Measurements from ENCODE around the gene SCAMP2.
A peak's percentile ranks its signal among the peaks of the same experiment; 100 is the strongest.
"Not testable (repeated sequence)": the region's sequence is repeated elsewhere in the genome, so short reads cannot be mapped to it uniquely, and the experiment has no call there.

SCAMP2 gene

GRCh38 chr15:74889883-74890664 lies 16.9 kb upstream of the SCAMP2 start, which contains the start of gene MPI:
MPI (plus strand) TSS chr15:74890042; CDS start chr15:74890074, 32 bp downstream.
- peak; percentile 60 for DNase-seq

GRCh38 chr15:74889390-74889882 lies 16.3 kb upstream of the SCAMP2 start:
- no peak for DNase-seq

- DNase-seq = no peak
Measured at GRCh38 chr15:74888716-74889115, 15.6 kb upstream of the SCAMP2 start.

GRCh38 chr15:74887537-74888193 lies 14.5 kb upstream of the SCAMP2 start:
- DNase-seq = not testable (repeated sequence)

- no peak for DNase-seq
Measured at GRCh38 chr15:74885461-74885860, 12.3 kb upstream of the SCAMP2 start.

- DNase-seq = no peak
Measured at GRCh38 chr15:74884428-74885223, 11.5 kb upstream of the SCAMP2 start.

- DNase-seq = no peak
Measured at GRCh38 chr15:74882528-74882927, 9.4 kb upstream of the SCAMP2 start.

GRCh38 chr15:74878273-74878672 lies 5.1 kb upstream of the SCAMP2 start:
- no peak for DNase-seq

GRCh38 chr15:74873756-74874424 lies 725 bp upstream of the SCAMP2 start:
- DNase-seq = no peak

GRCh38 chr15:74872702-74873035 lies 496 bp downstream of the SCAMP2 start:
- no peak for DNase-seq

GRCh38 chr15:74870436-74871215 lies 2.5 kb downstream of the SCAMP2 start:
- no peak for DNase-seq

- no peak for DNase-seq
Measured at GRCh38 chr15:74869726-74870407, 3.3 kb downstream of the SCAMP2 start.

- DNase-seq = no peak
Measured at GRCh38 chr15:74869372-74869725, 3.8 kb downstream of the SCAMP2 start.

GRCh38 chr15:74868059-74868458 lies 5.1 kb downstream of the SCAMP2 start:
- no peak for DNase-seq

- no peak for DNase-seq
Measured at GRCh38 chr15:74867466-74868038, 5.6 kb downstream of the SCAMP2 start.

GRCh38 chr15:74866090-74866489 lies 7.1 kb downstream of the SCAMP2 start:
- DNase-seq = no peak

- no peak for DNase-seq
Measured at GRCh38 chr15:74865316-74865715, 7.8 kb downstream of the SCAMP2 start.

GRCh38 chr15:74864296-74864695 lies 8.9 kb downstream of the SCAMP2 start:
- DNase-seq = no peak

GRCh38 chr15:74863239-74864056 lies 9.7 kb downstream of the SCAMP2 start:
- DNase-seq = no peak

- DNase-seq = no peak
Measured at GRCh38 chr15:74858369-74858740, 14.8 kb downstream of the SCAMP2 start.

Data from NCI-H774 (cell line).